ENCODE measurements around the gene HYI. TPM values are rescaled to one million over a fixed set of nuclear protein-coding genes. Genes with fewer than 3 reads are reported as not detected.

Gene HYI
- total RNA-seq, 1 donor from 2014 or later = 43.2 TPM

GRCh38 chr1:43422995-43423671 is 30.6 kb downstream of the HYI start:
- H3K27ac Mint-ChIP-seq (ENCODE audit: unreplicated experiment) = no peak overlapping the region
- H3K36me3 Mint-ChIP-seq (ENCODE audit: unreplicated experiment) = peaks cover 38% of the 10 kb centered on the region
- DNase-seq (ENCODE audit: extremely low spot score, unreplicated experiment) = no peak
- H3K4me3 Mint-ChIP-seq (ENCODE audit: unreplicated experiment) = no peak overlapping the region
- H3K4me1 Mint-ChIP-seq (ENCODE audit: unreplicated experiment) = no peaks in the 10 kb centered on the region
- no peaks in the 10 kb centered on the region for H3K9me3 Mint-ChIP-seq (ENCODE audit: unreplicated experiment)
- no peak for TF ChIP-seq CTCF (IDR thresholded peaks at IDR 0.05)
- no peaks in the 10 kb centered on the region for H3K27me3 Mint-ChIP-seq (ENCODE audit: unreplicated experiment)

GRCh38 chr1:43421976-43422750 is 31.6 kb downstream of the HYI start:
- H3K36me3 Mint-ChIP-seq (ENCODE audit: unreplicated experiment) = peaks cover 37% of the 10 kb centered on the region
- no peak for DNase-seq (ENCODE audit: extremely low spot score, unreplicated experiment)
- H3K4me1 Mint-ChIP-seq (ENCODE audit: unreplicated experiment) = no peaks in the 10 kb centered on the region

GRCh38 chr1:43421396-43421795 is 32.3 kb downstream of the HYI start:
- H3K9me3 Mint-ChIP-seq (ENCODE audit: unreplicated experiment) = no peaks in the 10 kb centered on the region
- peaks cover 29% of the 10 kb centered on the region for H3K36me3 Mint-ChIP-seq (ENCODE audit: unreplicated experiment)
- H3K4me1 Mint-ChIP-seq (ENCODE audit: unreplicated experiment) = no peaks in the 10 kb centered on the region
- H3K4me3 Mint-ChIP-seq (ENCODE audit: unreplicated experiment) = no peak overlapping the region
- no peak for TF ChIP-seq CTCF (IDR thresholded peaks at IDR 0.05)
- H3K27ac Mint-ChIP-seq (ENCODE audit: unreplicated experiment) = no peak overlapping the region
- no peak for DNase-seq (ENCODE audit: extremely low spot score, unreplicated experiment)
- H3K27me3 Mint-ChIP-seq (ENCODE audit: unreplicated experiment) = no peaks in the 10 kb centered on the region

More at GRCh38 chr1:43421976-43422750, 31.6 kb downstream of the HYI start:
- Mint-ChIP-seq H3K4me3 (ENCODE audit: unreplicated experiment) (no peak overlapping the region), H3K9me3 (ENCODE audit: unreplicated experiment) (no peaks in the 10 kb centered on the region), H3K27me3 (ENCODE audit: unreplicated experiment) (no peaks in the 10 kb centered on the region), H3K27ac (ENCODE audit: unreplicated experiment) (no peak overlapping the region)
- TF ChIP-seq CTCF (IDR thresholded peaks at IDR 0.05) = no peak

- Mint-ChIP-seq H3K4me3 (ENCODE audit: unreplicated experiment) (no peak overlapping the region), H3K27me3 (ENCODE audit: unreplicated experiment) (no peaks in the 10 kb centered on the region), H3K36me3 (ENCODE audit: unreplicated experiment) (peaks cover 24% of the 10 kb centered on the region), H3K9me3 (ENCODE audit: unreplicated experiment) (no peaks in the 10 kb centered on the region), H3K4me1 (ENCODE audit: unreplicated experiment) (no peaks in the 10 kb centered on the region), H3K27ac (ENCODE audit: unreplicated experiment) (no peak overlapping the region)
- no peak for TF ChIP-seq CTCF (IDR thresholded peaks at IDR 0.05)
- DNase-seq (ENCODE audit: extremely low spot score, unreplicated experiment) = no peak
Measured at GRCh38 chr1:43420874-43421273, 32.9 kb downstream of the HYI start.
